Rectal smooth muscle tissue (tissue), 1 donor: ENCODE results near the gene SCART1.
"Not testable (repeated sequence)": the region's sequence is repeated elsewhere in the genome, so short reads cannot be mapped to it uniquely, and the experiment has no call there.

Experiments used
- H3K27ac ChIP-seq: one replicate; pipeline ENCODE4 v1.7.0; 2013; ENCODE audit warnings: low read depth, low read length, inconsistent platforms
- H3K27me3 ChIP-seq: one replicate; pipeline ENCODE4 v1.7.0; 2013; ENCODE audit warnings: low read length; ENCODE audit not compliant: control insufficient read depth, insufficient read depth
- H3K36me3 ChIP-seq: one replicate; pipeline ENCODE4 v1.7.0; 2013; ENCODE audit warnings: low read length; ENCODE audit not compliant: control insufficient read depth, insufficient read depth
- H3K4me1 ChIP-seq: one replicate; pipeline ENCODE4 v1.7.0; 2013; ENCODE audit warnings: low read length; ENCODE audit not compliant: control insufficient read depth, insufficient read depth
- H3K4me3 ChIP-seq: one replicate; pipeline ENCODE4 v1.7.0; 2013; ENCODE audit warnings: low read length
- H3K9ac ChIP-seq: one replicate; pipeline ENCODE4 v1.7.0; 2013; ENCODE audit warnings: low read length

SCART1 gene

DNA sequence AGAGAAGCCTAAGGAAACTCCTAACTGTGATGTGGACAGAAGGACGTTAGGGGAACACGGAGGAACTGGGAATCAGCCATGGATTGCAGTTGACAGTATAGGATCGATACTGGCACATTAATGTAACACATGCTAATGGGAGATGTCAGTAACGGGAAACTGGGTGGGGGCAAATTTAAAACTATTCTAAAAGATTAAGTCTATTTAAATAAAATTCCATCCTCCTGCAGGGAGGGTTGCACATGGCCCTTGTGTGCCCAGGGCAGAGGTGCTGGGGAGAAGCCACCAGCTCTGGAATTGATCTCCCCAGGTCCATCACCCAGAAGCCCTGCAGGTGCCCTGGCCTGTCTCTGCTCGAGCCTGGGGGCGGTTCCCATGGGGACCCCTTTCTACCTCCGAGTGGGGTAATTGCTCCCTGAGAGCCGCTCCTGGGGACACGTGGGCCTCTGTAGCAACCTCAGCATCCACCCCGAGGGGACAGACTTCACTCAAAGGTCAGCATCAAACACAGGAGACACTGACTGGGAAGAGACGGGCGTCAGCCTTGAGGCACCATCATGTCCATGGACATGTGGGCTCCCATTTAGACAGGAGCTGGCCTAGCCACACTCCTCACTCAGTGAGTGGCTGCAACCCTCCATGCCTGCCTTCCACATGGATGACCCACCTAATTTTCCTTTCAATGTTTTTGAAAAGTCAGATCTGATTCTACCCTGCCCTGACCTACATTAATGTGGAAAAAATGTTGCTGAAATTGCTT is 21.1 kb downstream of the SCART1 start:
- Histone ChIP-seq H3K4me1 (no peaks in the 10 kb centered on the region), H3K4me3 (no peak overlapping the region), H3K9ac (no peak overlapping the region), H3K27ac (no peak overlapping the region), H3K36me3 (no peaks in the 10 kb centered on the region), H3K27me3 (no peaks in the 10 kb centered on the region)

DNA sequence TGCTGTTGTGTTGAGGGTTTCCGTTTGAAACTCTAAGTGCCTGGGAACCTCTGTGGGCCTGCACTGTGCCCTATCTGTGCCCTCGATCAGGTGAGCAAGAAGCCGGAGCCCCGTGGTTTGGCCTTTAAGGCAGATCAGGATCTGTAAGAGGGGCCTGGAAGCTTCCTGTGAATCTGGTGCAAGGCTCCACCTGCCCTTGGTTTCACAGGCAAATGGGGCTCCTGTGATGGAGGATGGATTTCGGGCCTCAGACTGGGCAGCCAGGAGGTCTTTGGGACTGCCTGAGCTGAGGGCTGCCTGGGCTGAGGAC is 21.6 kb downstream of the SCART1 start:
- Histone ChIP-seq H3K4me1 (no peaks in the 10 kb centered on the region), H3K27ac (no peak overlapping the region), H3K9ac (no peak overlapping the region), H3K27me3 (no peaks in the 10 kb centered on the region), H3K4me3 (no peak overlapping the region), H3K36me3 (no peaks in the 10 kb centered on the region)

DNA sequence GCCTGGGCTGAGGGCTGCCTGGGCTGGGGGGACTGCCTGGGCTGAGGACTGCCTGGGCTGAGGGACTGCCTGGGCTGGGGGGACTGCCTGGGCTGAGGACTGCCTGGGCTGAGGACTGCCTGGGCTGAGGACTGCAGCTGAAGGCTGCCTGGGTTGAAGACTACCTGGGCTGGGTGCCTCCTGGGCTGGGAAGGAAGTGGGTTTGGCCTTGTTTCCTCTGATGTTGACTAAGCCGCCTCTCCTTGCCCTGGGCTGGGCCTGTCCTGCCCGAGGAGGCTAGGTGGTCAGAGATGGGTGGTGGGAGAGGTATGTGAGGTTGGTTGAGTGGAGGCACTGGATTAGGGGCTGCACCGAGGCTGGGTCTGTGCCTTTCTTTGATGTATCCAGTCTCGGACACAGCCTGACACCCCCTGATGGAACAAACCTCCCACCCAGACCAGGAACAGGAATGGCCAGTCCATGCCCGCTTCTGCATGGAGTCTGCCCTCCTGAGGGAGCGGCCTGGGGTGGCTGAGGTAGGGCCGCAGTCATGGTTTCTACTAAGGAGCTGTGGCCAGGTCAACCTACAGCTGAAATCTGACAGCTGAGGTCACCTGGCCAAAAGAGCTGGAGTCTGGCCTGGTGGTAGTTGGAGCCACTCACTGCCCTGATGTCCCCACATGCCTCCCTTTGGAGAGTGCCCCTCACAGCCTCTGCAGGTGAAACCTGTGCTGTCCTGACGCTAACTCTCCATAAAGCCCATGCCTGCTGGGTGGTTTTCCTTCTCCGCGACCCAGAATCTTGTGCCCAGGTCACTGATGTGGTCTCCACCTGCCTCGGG is 22.3 kb downstream of the SCART1 start:
- H3K4me1 ChIP-seq, result no peaks in the 10 kb centered on the region
- H3K27me3 ChIP-seq, result no peaks in the 10 kb centered on the region
- H3K36me3 ChIP-seq, result no peaks in the 10 kb centered on the region
- H3K9ac ChIP-seq, result no peak overlapping the region
- no peak overlapping the region for H3K4me3 ChIP-seq
- H3K27ac ChIP-seq, result no peak overlapping the region

DNA sequence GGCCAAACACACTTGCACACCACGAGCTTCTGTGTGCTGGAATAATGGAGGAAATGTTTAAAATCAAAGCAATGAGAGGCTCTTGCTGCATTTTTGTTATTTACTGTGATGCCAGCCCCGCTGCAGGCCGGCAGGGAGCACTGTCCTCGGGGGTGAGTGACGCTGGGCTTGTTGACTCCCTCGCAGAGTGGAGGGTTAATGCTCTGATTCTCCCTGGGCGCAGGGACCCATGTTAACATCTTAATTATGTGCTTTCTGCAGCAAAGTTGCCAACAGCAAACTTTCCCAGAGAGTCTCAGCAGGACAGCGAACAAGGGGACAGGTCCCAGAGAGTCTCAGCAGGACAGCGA is 22.9 kb downstream of the SCART1 start:
- Histone ChIP-seq H3K4me1 (no peaks in the 10 kb centered on the region), H3K9ac (no peak overlapping the region), H3K27me3 (no peaks in the 10 kb centered on the region), H3K27ac (no peak overlapping the region), H3K36me3 (no peaks in the 10 kb centered on the region), H3K4me3 (no peak overlapping the region)

DNA sequence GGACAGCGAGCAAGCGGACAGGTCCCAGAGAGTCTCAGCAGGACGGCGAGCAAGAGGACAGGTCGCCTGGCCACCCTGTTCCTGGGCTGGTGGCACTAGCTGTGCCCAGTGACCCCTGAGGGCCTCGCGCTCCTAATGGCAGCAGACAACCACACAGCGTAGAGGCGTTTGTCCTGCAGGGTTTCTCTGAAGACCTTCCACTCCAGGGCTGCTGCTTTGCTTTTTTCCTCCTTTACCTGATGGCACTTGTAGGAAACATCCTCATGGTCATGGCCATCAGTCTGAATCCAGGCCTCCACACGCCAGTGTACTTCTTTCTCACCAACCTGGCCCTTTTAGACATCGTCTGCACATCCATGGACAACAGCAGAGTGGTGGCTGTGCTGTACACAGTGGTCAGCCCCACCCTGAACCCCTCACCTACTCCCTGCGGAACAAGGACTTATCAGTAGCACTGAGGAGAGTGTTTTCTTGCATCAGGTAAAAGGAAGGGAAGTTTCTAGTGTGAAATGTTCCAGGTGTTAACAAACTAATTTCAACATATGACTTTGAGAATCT is 27.4 kb downstream of the SCART1 start:
- Histone ChIP-seq H3K27ac (no peak overlapping the region), H3K9ac (no peak overlapping the region), H3K4me1 (no peaks in the 10 kb centered on the region)

DNA sequence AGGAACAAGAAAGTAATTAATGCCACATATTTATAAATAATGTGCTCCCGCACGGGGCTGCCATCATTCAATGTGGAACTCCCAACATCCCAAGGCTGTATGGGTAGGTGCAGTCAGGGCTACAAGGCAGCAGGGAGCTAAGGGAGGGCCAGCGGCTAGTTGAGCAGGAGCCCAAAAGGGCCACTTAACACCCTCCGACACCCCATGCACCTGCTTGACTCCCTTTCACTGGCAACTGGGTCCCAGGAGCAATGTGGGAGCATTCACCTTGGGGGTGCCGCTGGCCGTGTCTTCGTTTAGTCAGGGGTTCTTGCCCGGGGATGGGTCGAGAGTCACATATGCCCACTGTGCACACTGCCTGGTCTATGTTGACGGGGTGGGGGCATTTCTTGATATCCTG is 27.9 kb downstream of the SCART1 start:
- no peak overlapping the region for H3K27ac ChIP-seq
- H3K9ac ChIP-seq, result no peak overlapping the region
- no peaks in the 10 kb centered on the region for H3K36me3 ChIP-seq
- no peak overlapping the region for H3K4me3 ChIP-seq
- no peaks in the 10 kb centered on the region for H3K4me1 ChIP-seq
- H3K27me3 ChIP-seq, result no peaks in the 10 kb centered on the region

More for the DNA sequence above, 27.4 kb downstream of the SCART1 start:
- H3K4me3 ChIP-seq, result no peak overlapping the region
- no peaks in the 10 kb centered on the region for H3K27me3 ChIP-seq
- no peaks in the 10 kb centered on the region for H3K36me3 ChIP-seq

DNA sequence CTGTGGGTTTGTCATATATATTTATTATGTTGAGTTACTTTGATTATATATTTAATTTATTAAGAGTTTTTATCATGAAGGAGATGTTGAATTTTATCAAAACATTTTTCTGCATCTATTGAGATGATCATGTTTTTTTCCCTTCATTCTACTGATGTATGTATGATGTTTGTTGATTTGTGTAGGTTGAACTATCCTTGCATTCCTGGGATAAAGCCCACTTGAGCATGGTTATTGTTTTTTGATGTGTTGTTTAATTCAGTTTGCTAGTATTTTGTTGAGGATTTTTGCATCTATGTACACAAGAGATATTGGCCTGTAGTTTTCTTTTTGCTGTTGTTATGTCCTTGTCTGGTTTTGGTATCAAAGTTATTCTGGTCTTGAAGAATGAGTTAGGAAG is 31.1 kb downstream of the SCART1 start:
- H3K4me3 ChIP-seq, result no peak overlapping the region
- no peaks in the 10 kb centered on the region for H3K27me3 ChIP-seq
- no peak overlapping the region for H3K27ac ChIP-seq
- H3K36me3 ChIP-seq, result no peaks in the 10 kb centered on the region
- H3K9ac ChIP-seq, result no peak overlapping the region
- no peaks in the 10 kb centered on the region for H3K4me1 ChIP-seq

DNA sequence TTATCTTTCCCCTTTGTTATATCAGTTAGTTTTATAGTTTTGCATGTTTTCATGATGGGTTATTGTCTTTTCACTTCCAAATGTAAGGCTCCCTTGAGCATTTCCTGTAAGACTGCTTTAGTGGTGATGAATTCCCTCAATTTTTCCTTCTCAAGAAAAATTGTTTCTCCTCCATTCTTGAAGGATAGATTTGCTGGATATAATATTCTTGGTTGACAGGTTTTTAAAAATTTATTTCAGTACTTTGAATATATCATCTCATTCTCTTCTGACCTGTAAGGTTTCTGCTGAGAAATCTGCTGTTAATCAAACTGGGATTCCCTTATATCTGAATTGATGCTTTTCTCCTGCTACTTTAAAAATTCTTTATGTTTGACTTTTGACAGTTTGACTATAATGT is 33.3 kb downstream of the SCART1 start:
- Histone ChIP-seq H3K36me3 (no peaks in the 10 kb centered on the region), H3K9ac (no peak overlapping the region), H3K4me3 (no peak overlapping the region), H3K27ac (no peak overlapping the region), H3K27me3 (no peaks in the 10 kb centered on the region), H3K4me1 (no peaks in the 10 kb centered on the region)

DNA sequence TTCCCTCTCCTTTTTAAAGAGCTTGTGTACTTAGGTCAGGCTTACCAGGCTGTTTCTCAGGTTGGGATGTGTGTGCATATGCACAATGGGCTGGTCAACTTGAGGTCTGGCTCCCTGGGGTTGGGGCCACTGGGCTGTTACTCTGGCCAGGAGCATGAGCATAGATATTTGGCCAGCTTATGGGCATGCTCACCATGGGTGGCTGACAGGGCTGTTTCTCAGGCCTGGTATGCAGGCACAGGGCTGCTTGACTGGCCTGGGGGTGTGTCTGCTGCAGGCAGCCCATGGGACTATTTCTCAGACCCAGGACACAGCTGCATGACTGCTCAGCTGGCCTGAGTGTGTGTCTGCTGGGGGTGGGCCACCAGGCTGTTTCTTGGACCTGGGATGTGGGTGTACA is 34.6 kb downstream of the SCART1 start:
- no peak overlapping the region for H3K27ac ChIP-seq
- no peaks in the 10 kb centered on the region for H3K36me3 ChIP-seq
- H3K4me1 ChIP-seq, result no peaks in the 10 kb centered on the region
- no peaks in the 10 kb centered on the region for H3K27me3 ChIP-seq
- H3K9ac ChIP-seq, result no peak overlapping the region
- H3K4me3 ChIP-seq, result no peak overlapping the region

DNA sequence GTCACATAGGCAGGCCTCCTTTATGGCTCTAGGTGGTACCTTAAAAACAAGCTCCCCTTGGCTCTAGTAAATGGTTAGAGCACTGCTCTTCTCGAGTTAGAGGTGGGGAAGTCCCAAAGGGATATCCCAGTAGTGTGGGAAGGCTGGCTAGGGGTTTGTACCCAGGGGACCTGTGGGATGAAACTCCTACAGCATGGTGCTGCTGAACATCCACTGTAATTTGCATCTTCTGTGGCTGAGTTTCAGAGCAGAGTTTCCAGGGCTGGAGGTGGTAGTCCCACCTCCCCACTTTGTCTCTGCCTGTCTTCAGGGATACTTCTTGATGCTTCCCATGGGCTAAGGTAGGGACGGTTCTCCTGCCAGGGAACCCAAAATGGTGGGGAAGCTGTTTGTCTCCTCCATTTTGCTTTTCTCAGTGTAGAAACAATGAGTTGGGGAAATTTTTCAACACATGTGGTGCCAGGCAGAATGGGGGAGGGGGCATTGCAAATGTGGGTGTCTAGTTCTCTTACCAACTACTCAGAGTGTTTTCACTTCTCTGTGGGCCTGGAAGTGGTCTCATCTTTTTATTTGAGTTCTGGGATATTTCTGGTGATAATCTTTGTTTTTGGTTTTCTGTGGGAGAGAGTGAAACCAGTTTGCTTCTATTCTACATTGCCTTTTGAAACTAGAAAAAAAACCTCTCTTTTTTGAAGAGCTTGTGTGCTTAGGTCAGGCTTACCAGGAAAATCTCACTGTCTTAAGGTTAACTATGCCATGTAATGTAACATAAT is 36.3 kb downstream of the SCART1 start:
- Histone ChIP-seq H3K36me3 (no peaks in the 10 kb centered on the region), H3K27ac (no peak overlapping the region), H3K27me3 (no peaks in the 10 kb centered on the region), H3K4me3 (no peak overlapping the region), H3K4me1 (no peaks in the 10 kb centered on the region), H3K9ac (no peak overlapping the region)

DNA sequence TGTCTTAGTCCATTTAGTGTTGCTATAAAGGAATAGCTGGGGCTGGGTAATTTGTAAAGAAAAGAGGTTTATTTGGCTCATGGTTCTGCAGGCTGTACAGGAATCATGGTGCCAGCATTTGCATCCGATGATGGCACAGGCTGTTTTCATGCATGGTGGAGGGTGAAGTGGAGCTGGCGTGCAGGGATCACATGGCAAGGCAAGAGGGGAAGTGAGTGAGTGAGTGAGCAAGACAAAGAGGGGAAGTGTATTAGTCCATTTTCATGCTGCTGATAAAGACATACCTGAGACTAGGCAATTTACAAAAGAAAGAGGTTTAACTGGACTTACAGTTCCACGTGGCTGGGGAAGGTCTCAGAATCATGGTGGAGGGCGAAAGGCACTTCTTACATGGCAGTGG is 39.8 kb downstream of the SCART1 start:
- not testable (repeated sequence) for H3K4me3 ChIP-seq, H3K4me1 ChIP-seq, H3K27me3 ChIP-seq, H3K27ac ChIP-seq, H3K9ac ChIP-seq, H3K36me3 ChIP-seq

DNA sequence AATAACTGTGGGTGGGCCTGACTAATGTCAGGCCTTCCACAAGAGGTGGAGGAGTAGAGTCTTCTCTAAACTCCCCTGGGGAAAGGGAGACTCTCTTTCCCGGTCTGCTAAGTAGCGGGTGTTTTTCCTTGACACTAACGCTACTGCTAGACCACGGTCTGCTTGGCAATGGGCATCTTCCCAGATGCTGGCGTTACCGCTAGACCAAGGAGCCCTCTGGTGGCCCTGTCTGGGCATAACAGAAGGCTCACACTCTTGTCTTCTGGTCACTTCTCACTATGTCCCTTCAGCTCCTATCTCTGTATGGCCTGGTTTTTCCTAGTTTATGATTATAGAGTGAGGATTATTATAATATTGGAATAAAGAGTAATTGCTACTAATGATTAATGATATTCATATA is 43.6 kb downstream of the SCART1 start:
- not testable (repeated sequence) for H3K27ac ChIP-seq, H3K4me3 ChIP-seq, H3K36me3 ChIP-seq, H3K9ac ChIP-seq, H3K27me3 ChIP-seq, H3K4me1 ChIP-seq
